Sigmoid colon (tissue), 7 donors: Measurements from ENCODE around the gene ADIPOR1. TPM values are rescaled to one million over a fixed set of nuclear protein-coding genes. Genes with fewer than 3 reads are reported as not detected.
A peak's percentile ranks its signal among the peaks of the same experiment; 100 is the strongest.
"Not testable (repeated sequence)": the region's sequence is repeated elsewhere in the genome, so short reads cannot be mapped to it uniquely, and the experiment has no call there.

Experiments used
- DNase-seq: peaks from one replicate; pipeline ENCODE4 v3.0.0-alpha.2; 2019
- H3K27ac ChIP-seq, 4 donors: fragments of 200-600 bp; sonication (generic); one replicate each; pipeline ENCODE4 v1.5.1; 2016 to 2019; ENCODE audit warnings: mild to moderate bottlenecking in 1 of 4
- H3K27me3 ChIP-seq, 3 donors: fragments of 200-600 bp; sonication (generic); one replicate each; pipeline ENCODE4 v1.5.1; 2019; ENCODE audit warnings: mild to moderate bottlenecking in 1 of 3
- H3K36me3 ChIP-seq, 4 donors: fragments of 200-600 bp; sonication (generic); one replicate each; pipeline ENCODE4 v1.5.1; 2016 to 2019
- H3K4me1 ChIP-seq, 4 donors: fragments of 200-600 bp; sonication (generic); one replicate each; pipeline ENCODE4 v1.5.1; 2017 to 2019
- H3K4me3 ChIP-seq, 4 donors: fragments of 200-600 bp; sonication (generic); one replicate each; pipeline ENCODE4 v1.5.1; 2017 to 2019; ENCODE audit warnings: mild to moderate bottlenecking in 2 of 4, moderate library complexity in 1 of 4
- H3K9me3 ChIP-seq, 4 donors: fragments of 200-600 bp in 3 of 4; sonication (generic) in 3 of 4; one replicate each; pipeline versions ENCODE4 v1.5.1 to v1.6.1; 2013 to 2019
- CTCF ChIP-seq, 4 experiments: fragments of 450-650 bp in 3 of 4; fragments of 200-600 bp in 1 of 4; IDR thresholded peaks; one replicate each; pipeline ENCODE4 v1.5.1; 2016 to 2019; ENCODE audit warnings: antibody characterized with exemption in 4 of 4, mild to moderate bottlenecking in 3 of 4, moderate library complexity in 2 of 4
- EP300 ChIP-seq, 4 donors: sonication (generic); formaldehyde crosslinking; IDR thresholded peaks; one replicate each; pipeline ENCODE4 v1.6.1; 2017; ENCODE audit warnings: antibody characterized with exemption in 4 of 4
- POLR2A ChIP-seq, 2 donors: fragments of 450-650 bp; IDR thresholded peaks; one replicate each; pipeline ENCODE4 v1.6.1; 2016; ENCODE audit warnings: antibody characterized with exemption in 2 of 2, mild to moderate bottlenecking in 2 of 2, moderate library complexity in 2 of 2
- POLR2AphosphoS5 ChIP-seq, 4 donors: sonication (generic); formaldehyde crosslinking; IDR thresholded peaks; one replicate each; pipeline ENCODE4 v1.6.1; 2017; ENCODE audit warnings: antibody characterized with exemption in 4 of 4
- WGBS, 2 donors: extraction: QIAGEN DNeasy Blood & Tissue Kit; methylation state at CpG; one replicate each; pipeline ENCODE4 v1.1.7; 2013; 5-methylcytosine and 5-hydroxymethylcytosine counted together
- intact Hi-C: fragments of 100-400 bp; cut with DNase I; formaldehyde crosslinking; loops from one replicate; pipeline ENCODE4 v1.15.1; 2023
- polyA plus RNA-seq, 3 donors: library from polyadenylated mRNA; stranded (reverse); fragments of 200-250 nt; gene quantifications; one replicate each; pipeline ENCODE4 v1.2.3, GENCODE V29; 2013
- total RNA-seq, 4 donors: library from RNA; depleted of rRNA; stranded (reverse); fragments of >200 nt; gene quantifications; one replicate each; pipeline ENCODE4 v1.1.0, GENCODE V29; 2016
- donor health status: healthy with polysubstance abuse.
- donor health status: Bipolar disorder and iron deficiency.
- donor health status: healthy.

The ADIPOR1 gene
- total RNA-seq, result 10 to 100 TPM; 57.4 to 76.2 (median 65.8) TPM
- polyA plus RNA-seq, result 10 to 100 TPM; 54.4 to 82.9 (median 79.8) TPM

- H3K36me3 ChIP-seq, result peaks cover 0 to 21% (median under 1%) of the 10 kb centered on the region in 4 donors
- H3K9me3 ChIP-seq, result no peaks in the 10 kb centered on the region
- intact Hi-C loops, result loop anchor here (2.0 kb wide), 1 partner anchor 31 kb away; the partner anchor contains the start of gene KLHL12
- peak within 1 kb of the TSS; percentile 91 to 96 (median 92) for H3K27ac ChIP-seq
- peaks cover 0 to 46% (median 39%) of the 10 kb centered on the region in 4 donors for H3K4me1 ChIP-seq
- TF ChIP-seq POLR2A (IDR thresholded peaks at IDR 0.05), result peak in 1 of 2 donors; percentile 43
- TF ChIP-seq POLR2AphosphoS5 (IDR thresholded peaks at IDR 0.05), result peak; percentile 71 to 94 (median 91)
- TF ChIP-seq EP300 (IDR thresholded peaks at IDR 0.05), result no peak
- no peak for TF ChIP-seq CTCF (IDR thresholded peaks at IDR 0.05)
- peak; percentile 96 for DNase-seq
- WGBS, 2 donors, result 0% methylated on average over 86 of the region's 86 CpGs
- H3K4me3 ChIP-seq, result peak within 1 kb of the TSS; percentile 81 to 99 (median 90)
- H3K27me3 ChIP-seq, result no peaks in the 10 kb centered on the region
Observed at GRCh38 chr1:202957733-202958543, at the start of gene ADIPOR1. ADIPOR1 (minus strand) TSS chr1:202958312; CDS start chr1:202951070, 7,242 bp downstream.

GRCh38 chr1:203006948-203007871 is 49.1 kb upstream of the ADIPOR1 start, which contains the start of gene TMEM183A:
TMEM183A (plus strand) TSS chr1:203007374; CDS start chr1:203007466, 92 bp downstream.
- peak; percentile 99 for DNase-seq
- Histone ChIP-seq H3K27ac (peak within 1 kb of the TSS; percentile 88 to 96 (median 93)), H3K4me3 (peak within 1 kb of the TSS; percentile 69 to 97 (median 81))

GRCh38 chr1:203005395-203006142 is 47.5 kb upstream of the ADIPOR1 start:
- H3K9me3 ChIP-seq, result not testable (repeated sequence)
- intact Hi-C loops, result loop anchor here (2.0 to 10.0 kb wide), 4 partner anchors 37 to 251 kb away; partner anchors contain the start of genes KLHL12 and PCAT6
- 72 to 73% methylated on average over 17 of the region's 17 CpGs for WGBS, 2 donors

More at GRCh38 chr1:203006948-203007871, 49.1 kb upstream of the ADIPOR1 start, which contains the start of gene TMEM183A:
- WGBS, 2 donors, result 0% methylated on average over 78 of the region's 78 CpGs
- H3K36me3 ChIP-seq, result peaks cover 0 to 33% (median 15%) of the 10 kb centered on the region in 4 donors
- no peaks in the 10 kb centered on the region for H3K27me3 ChIP-seq
- no peaks in the 10 kb centered on the region for H3K9me3 ChIP-seq
- intact Hi-C loops, result loop anchor here (2.0 to 10.0 kb wide), 4 partner anchors 38 to 252 kb away; partner anchors contain the start of genes KLHL12 and PCAT6
- peaks cover 0 to 30% (median 26%) of the 10 kb centered on the region in 4 donors for H3K4me1 ChIP-seq
- no peak for TF ChIP-seq EP300 (IDR thresholded peaks at IDR 0.05)
- peak; percentile 82 to 91 for TF ChIP-seq POLR2A (IDR thresholded peaks at IDR 0.05)
- TF ChIP-seq CTCF (IDR thresholded peaks at IDR 0.05), result no peak
- TF ChIP-seq POLR2AphosphoS5 (IDR thresholded peaks at IDR 0.05), result peak; percentile 92 to 98 (median 96)

GRCh38 chr1:203002951-203003350 is 44.8 kb upstream of the ADIPOR1 start:
- no peak for DNase-seq
- no peak overlapping the region for H3K27ac ChIP-seq
- no peak for TF ChIP-seq EP300 (IDR thresholded peaks at IDR 0.05)
- TF ChIP-seq POLR2A (IDR thresholded peaks at IDR 0.05), result no peak
- TF ChIP-seq POLR2AphosphoS5 (IDR thresholded peaks at IDR 0.05), result no peak
- no peak for TF ChIP-seq CTCF (IDR thresholded peaks at IDR 0.05)
- intact Hi-C loops, result loop anchor here (10.0 kb wide), 1 partner anchor 248 kb away; no protein-coding TSS in a partner anchor
- H3K36me3 ChIP-seq, result no peaks in the 10 kb centered on the region
- no peaks in the 10 kb centered on the region for H3K27me3 ChIP-seq
- H3K9me3 ChIP-seq, result no peaks in the 10 kb centered on the region
- H3K4me3 ChIP-seq, result no peak overlapping the region
- 82 to 88% methylated on average over 1 of the region's 1 CpG for WGBS, 2 donors
- H3K4me1 ChIP-seq, result peaks cover 0 to 12% (median 7%) of the 10 kb centered on the region in 4 donors

More at GRCh38 chr1:203005395-203006142, 47.5 kb upstream of the ADIPOR1 start:
- peaks cover 0 to 20% (median 10%) of the 10 kb centered on the region in 4 donors for H3K36me3 ChIP-seq
- DNase-seq, H3K27me3 ChIP-seq: not testable (repeated sequence)
- peaks cover 0 to 30% (median 26%) of the 10 kb centered on the region in 4 donors for H3K4me1 ChIP-seq
- H3K27ac ChIP-seq, result peak overlapping the region in 2 of 4 donors; percentile 94 to 96
- peak overlapping the region in 1 of 4 donors; percentile 76 for H3K4me3 ChIP-seq
